WTC11 (cell line): Measurements from ENCODE around the gene TDP1. TPM values are rescaled to one million over a fixed set of nuclear protein-coding genes. Genes with fewer than 3 reads are reported as not detected.

Experiments used
- ATAC-seq: fragments of 200-7000 bp; cut with Tn5 transposase; 2 replicates; pipeline ENCODE4 v1.10.0; 2021; ENCODE audit warnings: mild to moderate bottlenecking, moderate library complexity
- CTCF ChIA-PET: fragments of 300-600 bp; sonication (Branson Sonifier 250); formaldehyde crosslinking; loops from one replicate; lab custom pipeline; 2021; ENCODE audit warnings: antibody characterized with exemption; lab: Charles Lee
- POLR2A ChIA-PET: fragments of 350-600 bp; sonication (Branson Sonifier 250); formaldehyde crosslinking; loops from one replicate; lab custom pipeline; 2021; ENCODE audit warnings: antibody characterized with exemption; lab: Charles Lee
- DNase-seq: peaks from one replicate; pipeline ENCODE4 v3.0.0; 2021; ENCODE audit warnings: low spot score
- H3K27ac Mint-ChIP-seq: 2 replicates; pipeline ENCODE4 v1.8.0; 2021; ENCODE audit warnings: mixed read lengths
- H3K27me3 Mint-ChIP-seq: 2 replicates; pipeline ENCODE4 v1.8.0; 2021; ENCODE audit warnings: low read depth, mild to moderate bottlenecking, moderate library complexity, mixed read lengths
- H3K36me3 Mint-ChIP-seq: 2 replicates; pipeline ENCODE4 v1.8.0; 2021; ENCODE audit warnings: mixed read lengths
- H3K4me1 Mint-ChIP-seq: 2 replicates; pipeline ENCODE4 v1.8.0; 2022; ENCODE audit warnings: mixed read lengths
- H3K4me3 Mint-ChIP-seq: 2 replicates; pipeline ENCODE4 v1.8.0; 2021; ENCODE audit warnings: mild to moderate bottlenecking, moderate library complexity, mixed read lengths
- H3K9me3 Mint-ChIP-seq: 2 replicates; pipeline ENCODE4 v1.8.0; 2021; ENCODE audit warnings: mixed read lengths
- ATF1 ChIP-seq: sonication (generic); formaldehyde crosslinking; IDR thresholded peaks from 2 replicates; pipeline ENCODE4 v1.8.1; 2023; ENCODE audit warnings: mild to moderate bottlenecking, moderate library complexity, missing genetic modification reagents
- CBFB ChIP-seq: sonication (generic); formaldehyde crosslinking; IDR thresholded peaks from 2 replicates; pipeline ENCODE4 v1.8.1; 2022; ENCODE audit warnings: mild to moderate bottlenecking, low read depth, missing genetic modification reagents
- E2F1 ChIP-seq: sonication (generic); formaldehyde crosslinking; IDR thresholded peaks from 2 replicates; pipeline ENCODE4 v1.8.0; 2022; ENCODE audit warnings: mild to moderate bottlenecking, missing genetic modification reagents
- ETV6 ChIP-seq: sonication (generic); formaldehyde crosslinking; IDR thresholded peaks from 2 replicates; pipeline ENCODE4 v1.8.1; 2022; ENCODE audit warnings: mild to moderate bottlenecking, missing genetic modification reagents
- FOXJ3 ChIP-seq: sonication (generic); formaldehyde crosslinking; IDR thresholded peaks from 2 replicates; pipeline ENCODE4 v1.9.0; 2021; ENCODE audit warnings: missing genetic modification reagents, mild to moderate bottlenecking, borderline replicate concordance
- FOXK1 ChIP-seq: sonication (generic); formaldehyde crosslinking; IDR thresholded peaks from 2 replicates; pipeline ENCODE4 v1.8.0; 2022; ENCODE audit warnings: mild to moderate bottlenecking, moderate library complexity, missing genetic modification reagents
- HMGA2 ChIP-seq: fragments of 250-450 bp; sonication (Bioruptor Pico); IDR thresholded peaks from 2 replicates; pipeline ENCODE4 v1.4.0; 2021; ENCODE audit warnings: mild to moderate bottlenecking, moderate library complexity
- JAZF1 ChIP-seq: fragments of 250-450 bp; sonication (Bioruptor Pico); IDR thresholded peaks from 2 replicates; pipeline ENCODE4 v1.9.0; 2021; ENCODE audit warnings: moderate library complexity, mild to moderate bottlenecking, inconsistent platforms
- MXD4 ChIP-seq: fragments of 250-450 bp; sonication (Bioruptor Pico); IDR thresholded peaks from 2 replicates; pipeline ENCODE4 v1.8.0; 2021; ENCODE audit warnings: mild to moderate bottlenecking, moderate library complexity, borderline replicate concordance
- NFE2L1 ChIP-seq: sonication (generic); formaldehyde crosslinking; IDR thresholded peaks from 2 replicates; pipeline ENCODE4 v1.8.1; 2023; ENCODE audit warnings: missing genetic modification reagents
- NR1H2 ChIP-seq: sonication (generic); formaldehyde crosslinking; IDR thresholded peaks from 2 replicates; pipeline ENCODE4 v1.9.0; 2021; ENCODE audit warnings: mild to moderate bottlenecking, moderate library complexity, missing genetic modification reagents
- NR2C2 ChIP-seq: sonication (generic); formaldehyde crosslinking; IDR thresholded peaks from 2 replicates; pipeline ENCODE4 v1.8.0; 2022; ENCODE audit warnings: mild to moderate bottlenecking, missing genetic modification reagents
- PRDM15 ChIP-seq: sonication (generic); formaldehyde crosslinking; IDR thresholded peaks from 2 replicates; pipeline ENCODE4 v1.8.0; 2022; ENCODE audit warnings: missing genetic modification reagents
- PREB ChIP-seq: sonication (generic); formaldehyde crosslinking; IDR thresholded peaks from 2 replicates; pipeline ENCODE4 v1.8.1; 2022; ENCODE audit warnings: mild to moderate bottlenecking, missing genetic modification reagents, moderate library complexity, borderline replicate concordance
- RELA ChIP-seq: sonication (generic); formaldehyde crosslinking; IDR thresholded peaks from 2 replicates; pipeline ENCODE4 v1.8.1; 2022; ENCODE audit warnings: missing genetic modification reagents, mild to moderate bottlenecking, borderline replicate concordance
- SMAD4 ChIP-seq: sonication (generic); formaldehyde crosslinking; IDR thresholded peaks from 2 replicates; pipeline ENCODE4 v1.8.0; 2022; ENCODE audit warnings: mild to moderate bottlenecking, missing genetic modification reagents
- SOX15 ChIP-seq: fragments of 250-450 bp; sonication (Bioruptor Pico); IDR thresholded peaks from 2 replicates; pipeline ENCODE4 v1.9.0; 2021; ENCODE audit warnings: mild to moderate bottlenecking
- USF1 ChIP-seq: sonication (generic); formaldehyde crosslinking; IDR thresholded peaks from 2 replicates; pipeline ENCODE4 v1.8.0; 2022; ENCODE audit warnings: mild to moderate bottlenecking, missing genetic modification reagents
- ZBTB43 ChIP-seq: sonication (generic); formaldehyde crosslinking; IDR thresholded peaks from 2 replicates; pipeline ENCODE4 v1.8.1; 2023; ENCODE audit warnings: mild to moderate bottlenecking, missing genetic modification reagents
- ZSCAN18 ChIP-seq: fragments of 250-450 bp; sonication (Bioruptor Pico); IDR thresholded peaks from 2 replicates; pipeline ENCODE4 v2.1.2; 2022; ENCODE audit warnings: mild to moderate bottlenecking, moderate library complexity
- total RNA-seq: library from RNA; stranded (reverse); gene quantifications from 3 replicates; pipeline ENCODE4 v1.2.3, GENCODE V29; 2021

The TDP1 gene
- total RNA-seq, 1 experiment from 2014 or later = 59.8 TPM

GRCh38 chr14:89918721-89919120 lies 37.0 kb upstream of the TDP1 start:
- Mint-ChIP-seq H3K27ac (no peak overlapping the region), H3K4me3 (no peak overlapping the region), H3K4me1 (peaks cover 9% of the 10 kb centered on the region), H3K27me3 (no peaks in the 10 kb centered on the region), H3K9me3 (no peaks in the 10 kb centered on the region), H3K36me3 (no peaks in the 10 kb centered on the region)
- DNase-seq (no peak), ATAC-seq (no peak)
- no peak for TF ChIP-seq ZSCAN18 (CRISPR knock-in tag)
- TF ChIP-seq NR1H2 (CRISPR knock-in tag) = no peak
- no peak for TF ChIP-seq ZBTB43 (CRISPR knock-in tag)
- no peak for TF ChIP-seq CBFB (CRISPR knock-in tag)
- ChIA-PET POLR2A (no interaction called here), CTCF (no interaction called here)

- ATAC-seq (no peak), DNase-seq (no peak)
- POLR2A ChIA-PET = no interaction called here
- no peak overlapping the region for H3K27ac Mint-ChIP-seq
- CTCF ChIA-PET = interaction anchor here (0.7 to 0.9 kb wide), 2 partner anchors 19 to 53 kb away, joined by 3 to 5 read pairs; no protein-coding TSS in a partner anchor
- no peak overlapping the region for H3K4me3 Mint-ChIP-seq
- no peaks in the 10 kb centered on the region for H3K27me3 Mint-ChIP-seq
- H3K9me3 Mint-ChIP-seq = no peaks in the 10 kb centered on the region
- peaks cover 12% of the 10 kb centered on the region for H3K4me1 Mint-ChIP-seq
- TF ChIP-seq FOXJ3 (CRISPR knock-in tag) (no peak), E2F1 (CRISPR knock-in tag) (no peak), FOXK1 (CRISPR knock-in tag) (no peak), MXD4 (CRISPR knock-in tag) (no peak), RELA (no peak), ETV6 (CRISPR knock-in tag) (no peak), ZSCAN18 (CRISPR knock-in tag) (no peak), USF1 (CRISPR knock-in tag) (no peak), HMGA2 (CRISPR knock-in tag) (no peak), ATF1 (CRISPR knock-in tag) (no peak)
- H3K36me3 Mint-ChIP-seq = no peaks in the 10 kb centered on the region
These were observed 35.7 kb upstream of the TDP1 start for GRCh38 chr14:89920056-89920455.

GRCh38 chr14:89921346-89921745 lies 34.4 kb upstream of the TDP1 start:
- no peak for DNase-seq
- H3K27ac Mint-ChIP-seq = no peak overlapping the region
- H3K36me3 Mint-ChIP-seq = no peaks in the 10 kb centered on the region
- ChIA-PET POLR2A (no interaction called here), CTCF (interaction anchor here (0.6 to 6.9 kb wide), 2 partner anchors 18 to 141 kb away, joined by 4 to 47 read pairs; no protein-coding TSS in a partner anchor)
- H3K4me1 Mint-ChIP-seq = peaks cover 10% of the 10 kb centered on the region
- no peaks in the 10 kb centered on the region for H3K9me3 Mint-ChIP-seq
- no peak for ATAC-seq
- TF ChIP-seq SOX15 (no peak), NR2C2 (CRISPR knock-in tag) (no peak), SMAD4 (CRISPR knock-in tag) (no peak), JAZF1 (CRISPR knock-in tag) (no peak), NFE2L1 (CRISPR knock-in tag) (no peak), PRDM15 (CRISPR knock-in tag) (no peak), PREB (no peak)
- H3K27me3 Mint-ChIP-seq = no peaks in the 10 kb centered on the region
- H3K4me3 Mint-ChIP-seq = no peak overlapping the region
